Tibial nerve (tissue), 3 donors: ENCODE results near the gene ZNRD2.

Source experiments
- POLR2A ChIP-seq, 2 donors: fragments of 450-650 bp; IDR thresholded peaks; one replicate each; pipeline ENCODE4 v1.6.1; 2017; ENCODE audit warnings: antibody characterized with exemption in 2 of 2, mild to moderate bottlenecking in 2 of 2, moderate library complexity in 2 of 2
- TF ChIP-seq, protein P1 (sequence below), 5 experiments: fragments of 200-600 bp in 3 of 5; fragments of 450-650 bp in 2 of 5; sonication (generic) in 3 of 5; IDR thresholded peaks; one replicate each; pipeline ENCODE4 v1.5.1; 2016 to 2019; ENCODE audit warnings: antibody characterized with exemption in 5 of 5, mild to moderate bottlenecking in 3 of 5, moderate library complexity in 2 of 5

GRCh38 chr11:65558930-65559509, 11.3 kb upstream of the ZNRD2 start:
- TF ChIP-seq, protein P1, sequence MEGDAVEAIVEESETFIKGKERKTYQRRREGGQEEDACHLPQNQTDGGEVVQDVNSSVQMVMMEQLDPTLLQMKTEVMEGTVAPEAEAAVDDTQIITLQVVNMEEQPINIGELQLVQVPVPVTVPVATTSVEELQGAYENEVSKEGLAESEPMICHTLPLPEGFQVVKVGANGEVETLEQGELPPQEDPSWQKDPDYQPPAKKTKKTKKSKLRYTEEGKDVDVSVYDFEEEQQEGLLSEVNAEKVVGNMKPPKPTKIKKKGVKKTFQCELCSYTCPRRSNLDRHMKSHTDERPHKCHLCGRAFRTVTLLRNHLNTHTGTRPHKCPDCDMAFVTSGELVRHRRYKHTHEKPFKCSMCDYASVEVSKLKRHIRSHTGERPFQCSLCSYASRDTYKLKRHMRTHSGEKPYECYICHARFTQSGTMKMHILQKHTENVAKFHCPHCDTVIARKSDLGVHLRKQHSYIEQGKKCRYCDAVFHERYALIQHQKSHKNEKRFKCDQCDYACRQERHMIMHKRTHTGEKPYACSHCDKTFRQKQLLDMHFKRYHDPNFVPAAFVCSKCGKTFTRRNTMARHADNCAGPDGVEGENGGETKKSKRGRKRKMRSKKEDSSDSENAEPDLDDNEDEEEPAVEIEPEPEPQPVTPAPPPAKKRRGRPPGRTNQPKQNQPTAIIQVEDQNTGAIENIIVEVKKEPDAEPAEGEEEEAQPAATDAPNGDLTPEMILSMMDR (IDR thresholded peaks at IDR 0.05): no peak
- no peak for TF ChIP-seq POLR2A (IDR thresholded peaks at IDR 0.05)
